22Rv1 (cell line): ENCODE results near the gene STOML1.

Experiments used
- ZFX ChIP-seq: fragments of 450-650 bp; IDR thresholded peaks from 2 replicates; pipeline ENCODE4 v1.6.1; 2017; ENCODE audit warnings: antibody characterized with exemption, borderline replicate concordance
- TF ChIP-seq, protein P1 (sequence below): fragments of 450-650 bp; IDR thresholded peaks from 2 replicates; pipeline ENCODE4 v1.5.1; 2017; ENCODE audit warnings: mild to moderate bottlenecking

DNA sequence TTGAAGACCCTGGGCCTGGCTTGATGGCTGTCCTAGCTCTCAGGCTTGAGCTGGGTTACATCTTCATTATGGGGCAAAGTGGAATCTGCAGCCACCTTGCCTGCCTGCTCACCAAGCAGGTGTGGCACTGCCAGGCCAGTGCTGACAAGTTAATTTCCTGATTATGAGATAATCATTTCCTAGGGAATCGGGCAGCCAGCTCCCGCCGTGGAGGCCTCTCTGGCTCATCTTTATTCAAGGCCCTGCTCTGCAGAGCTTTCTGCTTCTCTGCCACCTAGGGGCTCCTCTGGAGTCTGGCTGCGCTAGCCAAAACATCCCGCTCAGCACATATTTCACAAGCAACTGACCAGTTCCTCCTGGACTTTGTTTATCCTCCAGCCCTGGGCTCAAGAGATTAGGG lies 55.9 kb downstream of the STOML1 start:
- TF ChIP-seq ZFX = no peak
- TF ChIP-seq, protein P1, sequence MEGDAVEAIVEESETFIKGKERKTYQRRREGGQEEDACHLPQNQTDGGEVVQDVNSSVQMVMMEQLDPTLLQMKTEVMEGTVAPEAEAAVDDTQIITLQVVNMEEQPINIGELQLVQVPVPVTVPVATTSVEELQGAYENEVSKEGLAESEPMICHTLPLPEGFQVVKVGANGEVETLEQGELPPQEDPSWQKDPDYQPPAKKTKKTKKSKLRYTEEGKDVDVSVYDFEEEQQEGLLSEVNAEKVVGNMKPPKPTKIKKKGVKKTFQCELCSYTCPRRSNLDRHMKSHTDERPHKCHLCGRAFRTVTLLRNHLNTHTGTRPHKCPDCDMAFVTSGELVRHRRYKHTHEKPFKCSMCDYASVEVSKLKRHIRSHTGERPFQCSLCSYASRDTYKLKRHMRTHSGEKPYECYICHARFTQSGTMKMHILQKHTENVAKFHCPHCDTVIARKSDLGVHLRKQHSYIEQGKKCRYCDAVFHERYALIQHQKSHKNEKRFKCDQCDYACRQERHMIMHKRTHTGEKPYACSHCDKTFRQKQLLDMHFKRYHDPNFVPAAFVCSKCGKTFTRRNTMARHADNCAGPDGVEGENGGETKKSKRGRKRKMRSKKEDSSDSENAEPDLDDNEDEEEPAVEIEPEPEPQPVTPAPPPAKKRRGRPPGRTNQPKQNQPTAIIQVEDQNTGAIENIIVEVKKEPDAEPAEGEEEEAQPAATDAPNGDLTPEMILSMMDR = no peak
